ENCODE results near the gene DYRK1A. TPM values are rescaled to one million over a fixed set of nuclear protein-coding genes. Genes with fewer than 3 reads are reported as not detected.

DYRK1A gene
- total RNA-seq, 4 donors from 2014 or later = 42.0 to 137 (median 119) TPM

DNA sequence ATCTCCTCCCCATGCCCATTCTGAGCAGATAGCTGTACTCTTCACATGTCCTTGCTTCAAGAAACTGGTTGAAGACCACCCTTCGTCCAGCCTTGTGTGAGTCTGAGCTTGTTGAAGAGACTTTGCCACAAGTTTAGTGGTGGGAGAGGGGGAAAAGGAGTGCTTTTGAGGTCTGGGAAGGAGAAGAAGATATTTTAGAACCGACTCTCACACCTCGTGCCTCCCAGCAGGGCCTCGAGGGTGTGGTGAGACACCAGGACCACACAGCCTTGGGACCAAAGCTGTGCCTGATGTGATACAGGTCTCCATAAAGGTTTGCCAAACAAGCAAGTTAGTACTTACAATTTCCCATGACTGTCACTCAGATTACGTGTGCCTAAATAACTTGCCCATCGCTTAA, 201.8 kb downstream of the DYRK1A start:
- no peak for TF ChIP-seq POLR2A (IDR thresholded peaks at IDR 0.05)
- TF ChIP-seq, protein P1, sequence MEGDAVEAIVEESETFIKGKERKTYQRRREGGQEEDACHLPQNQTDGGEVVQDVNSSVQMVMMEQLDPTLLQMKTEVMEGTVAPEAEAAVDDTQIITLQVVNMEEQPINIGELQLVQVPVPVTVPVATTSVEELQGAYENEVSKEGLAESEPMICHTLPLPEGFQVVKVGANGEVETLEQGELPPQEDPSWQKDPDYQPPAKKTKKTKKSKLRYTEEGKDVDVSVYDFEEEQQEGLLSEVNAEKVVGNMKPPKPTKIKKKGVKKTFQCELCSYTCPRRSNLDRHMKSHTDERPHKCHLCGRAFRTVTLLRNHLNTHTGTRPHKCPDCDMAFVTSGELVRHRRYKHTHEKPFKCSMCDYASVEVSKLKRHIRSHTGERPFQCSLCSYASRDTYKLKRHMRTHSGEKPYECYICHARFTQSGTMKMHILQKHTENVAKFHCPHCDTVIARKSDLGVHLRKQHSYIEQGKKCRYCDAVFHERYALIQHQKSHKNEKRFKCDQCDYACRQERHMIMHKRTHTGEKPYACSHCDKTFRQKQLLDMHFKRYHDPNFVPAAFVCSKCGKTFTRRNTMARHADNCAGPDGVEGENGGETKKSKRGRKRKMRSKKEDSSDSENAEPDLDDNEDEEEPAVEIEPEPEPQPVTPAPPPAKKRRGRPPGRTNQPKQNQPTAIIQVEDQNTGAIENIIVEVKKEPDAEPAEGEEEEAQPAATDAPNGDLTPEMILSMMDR (IDR thresholded peaks at IDR 0.05) = no peak
- H3K27me3 ChIP-seq = no peaks in the 10 kb centered on the region
- no peak overlapping the region for H3K27ac ChIP-seq
- no peaks in the 10 kb centered on the region for H3K4me1 ChIP-seq
- no peaks in the 10 kb centered on the region for H3K9me3 ChIP-seq
- H3K36me3 ChIP-seq = no peaks in the 10 kb centered on the region
- no peak overlapping the region for H3K4me3 ChIP-seq
- no peak for DNase-seq
- intact Hi-C loops (cut with DNase I; ENCODE audit: low total_unique reads) = no loop called here

DNA sequence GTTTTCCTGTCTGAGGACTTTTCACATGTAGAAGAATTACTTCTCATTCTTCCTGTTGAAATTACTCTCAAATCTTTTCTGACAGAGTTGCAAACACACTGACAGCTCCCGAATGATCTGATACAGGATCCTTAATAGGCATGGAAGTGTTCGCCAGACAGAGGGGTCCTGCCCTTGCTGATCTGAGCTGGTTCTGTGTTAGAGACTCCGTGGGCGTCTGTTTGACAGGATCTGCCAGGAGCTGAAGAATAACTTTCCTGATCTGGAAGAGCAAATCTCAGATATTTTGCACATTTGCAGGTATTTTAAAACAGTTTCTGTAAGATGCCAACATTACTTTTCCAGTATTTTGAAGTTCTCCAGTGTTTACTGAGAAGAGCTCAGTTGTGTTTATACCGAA, 202.3 kb downstream of the DYRK1A start:
- intact Hi-C loops (cut with DNase I; ENCODE audit: low total_unique reads) = no loop called here
- no peak overlapping the region for H3K27ac ChIP-seq
- TF ChIP-seq, protein P1 (IDR thresholded peaks at IDR 0.05) = no peak
- no peak for TF ChIP-seq POLR2A (IDR thresholded peaks at IDR 0.05)
- no peaks in the 10 kb centered on the region for H3K4me1 ChIP-seq
- no peaks in the 10 kb centered on the region for H3K36me3 ChIP-seq
- H3K27me3 ChIP-seq = no peaks in the 10 kb centered on the region
- H3K4me3 ChIP-seq = no peak overlapping the region
- H3K9me3 ChIP-seq = no peaks in the 10 kb centered on the region
- DNase-seq = no peak

DNA sequence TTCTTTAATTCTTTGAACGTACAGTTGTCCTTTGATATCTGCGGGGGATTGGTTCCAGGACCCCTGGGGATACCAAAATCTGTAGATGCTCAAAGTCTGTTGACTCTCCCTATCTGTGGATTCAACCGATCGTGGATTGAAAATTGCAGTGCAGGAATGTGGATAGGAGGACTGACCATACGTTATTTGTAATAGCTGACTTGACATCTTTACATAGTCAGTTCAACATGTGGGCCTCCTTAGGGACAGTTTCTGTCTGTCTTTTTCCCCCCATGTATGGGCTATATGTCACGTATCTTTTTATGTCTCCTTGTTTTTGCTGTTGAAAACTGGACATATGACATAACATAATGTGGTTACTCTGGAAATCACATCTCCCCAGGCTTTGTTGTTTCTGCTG, 204.9 kb downstream of the DYRK1A start:
- intact Hi-C loops (cut with DNase I; ENCODE audit: low total_unique reads) = no loop called here
- no peak overlapping the region for H3K27ac ChIP-seq
- H3K9me3 ChIP-seq = no peaks in the 10 kb centered on the region
- no peak overlapping the region for H3K4me3 ChIP-seq
- no peaks in the 10 kb centered on the region for H3K4me1 ChIP-seq
- DNase-seq = no peak
- no peaks in the 10 kb centered on the region for H3K36me3 ChIP-seq
- H3K27me3 ChIP-seq = no peaks in the 10 kb centered on the region
- TF ChIP-seq, protein P1 (IDR thresholded peaks at IDR 0.05) = no peak
- TF ChIP-seq POLR2A (IDR thresholded peaks at IDR 0.05) = no peak

DNA sequence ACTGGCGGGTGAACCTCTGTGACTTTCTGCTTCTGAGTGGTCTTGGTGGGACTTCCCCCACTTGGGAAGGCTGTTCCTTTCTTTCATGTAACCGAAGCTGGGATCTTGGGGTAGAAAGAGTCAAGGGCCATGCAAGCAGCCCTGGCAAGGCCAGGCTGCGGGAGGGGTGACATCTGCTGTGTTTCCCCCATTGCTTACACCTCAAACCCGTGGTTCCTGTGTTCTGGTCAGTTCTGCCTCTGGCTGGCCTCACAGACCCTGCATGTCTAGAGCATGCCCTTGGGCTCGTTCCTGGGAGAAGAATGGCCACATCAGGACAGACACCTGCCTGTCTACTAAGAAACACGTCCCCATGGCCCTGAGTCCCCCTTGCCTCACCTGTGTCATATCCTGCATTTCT, 207.7 kb downstream of the DYRK1A start:
- intact Hi-C loops (cut with DNase I; ENCODE audit: low total_unique reads) = no loop called here
- no peak for TF ChIP-seq POLR2A (IDR thresholded peaks at IDR 0.05)
- TF ChIP-seq, protein P1 (IDR thresholded peaks at IDR 0.05) = no peak
- DNase-seq = no peak
- Histone ChIP-seq H3K9me3 (peaks cover 0 to 7% of the 10 kb centered on the region in 2 donors), H3K27me3 (no peaks in the 10 kb centered on the region), H3K4me3 (no peak overlapping the region), H3K36me3 (no peaks in the 10 kb centered on the region), H3K4me1 (no peaks in the 10 kb centered on the region), H3K27ac (no peak overlapping the region)

DNA sequence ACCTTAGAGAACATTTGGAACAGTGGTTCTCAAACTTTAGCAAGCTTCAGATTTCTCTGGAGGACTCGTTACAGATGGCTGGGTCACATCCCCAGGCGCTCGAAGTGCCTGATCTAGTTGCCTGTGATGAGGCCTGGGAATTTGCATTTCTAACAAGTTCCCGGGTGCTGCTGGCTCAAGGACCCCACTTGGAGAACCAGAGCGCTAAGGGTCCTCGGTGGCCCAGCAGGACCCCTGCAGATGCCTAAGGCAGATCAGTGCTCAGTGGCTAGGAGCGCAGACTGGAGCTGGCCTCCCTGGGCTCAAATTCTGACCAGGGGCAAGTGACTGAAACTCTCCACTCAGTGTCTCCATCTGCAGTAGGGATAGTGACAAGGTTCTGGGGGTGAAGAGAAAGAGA, 208.2 kb downstream of the DYRK1A start:
- intact Hi-C loops (cut with DNase I; ENCODE audit: low total_unique reads) = no loop called here
- H3K4me1 ChIP-seq = no peaks in the 10 kb centered on the region
- TF ChIP-seq, protein P1 (IDR thresholded peaks at IDR 0.05) = no peak
- no peak for TF ChIP-seq POLR2A (IDR thresholded peaks at IDR 0.05)
- H3K9me3 ChIP-seq = peaks cover 0 to 9% of the 10 kb centered on the region in 2 donors
- DNase-seq = no peak
- H3K36me3 ChIP-seq = no peaks in the 10 kb centered on the region
- H3K27ac ChIP-seq = no peak overlapping the region
- H3K4me3 ChIP-seq = no peak overlapping the region
- H3K27me3 ChIP-seq = no peaks in the 10 kb centered on the region

All from uterus (tissue), 4 donors.